DMS79 (cell line): ENCODE data around the gene LRP1.

Experiments
- DNase-seq: peaks from one replicate; lab custom pipeline; 2025; lab: John Stamatoyannopoulos, UW

The LRP1 gene

DNA sequence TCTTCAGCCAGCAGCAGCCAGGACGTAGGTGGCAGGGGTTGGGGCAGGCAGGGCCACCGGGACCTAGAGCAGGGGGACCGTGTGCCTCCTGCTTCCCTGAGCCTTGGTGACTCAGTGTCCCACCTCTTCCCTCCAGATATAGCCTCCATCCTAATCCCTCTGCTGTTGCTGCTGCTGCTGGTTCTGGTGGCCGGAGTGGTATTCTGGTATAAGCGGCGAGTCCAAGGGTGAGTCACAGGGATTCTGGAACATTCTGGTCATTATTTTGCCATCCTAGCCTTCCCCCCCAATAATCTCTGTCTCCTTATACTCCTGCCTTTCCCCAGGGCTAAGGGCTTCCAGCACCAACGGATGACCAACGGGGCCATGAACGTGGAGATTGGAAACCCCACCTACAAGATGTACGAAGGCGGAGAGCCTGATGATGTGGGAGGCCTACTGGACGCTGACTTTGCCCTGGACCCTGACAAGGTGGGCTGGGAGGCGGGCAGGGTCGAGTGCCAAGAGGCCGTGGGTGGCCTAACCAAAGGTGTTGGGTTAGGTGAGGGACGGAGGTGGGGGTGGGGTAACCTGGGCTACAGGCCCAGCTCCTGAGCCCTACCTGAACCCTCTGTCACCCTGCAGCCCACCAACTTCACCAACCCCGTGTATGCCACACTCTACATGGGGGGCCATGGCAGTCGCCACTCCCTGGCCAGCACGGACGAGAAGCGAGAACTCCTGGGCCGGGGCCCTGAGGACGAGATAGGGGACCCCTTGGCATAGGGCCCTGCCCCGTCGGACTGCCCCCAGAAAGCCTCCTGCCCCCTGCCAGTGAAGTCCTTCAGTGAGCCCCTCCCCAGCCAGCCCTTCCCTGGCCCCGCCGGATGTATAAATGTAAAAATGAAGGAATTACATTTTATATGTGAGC lies 83.8 kb downstream of the LRP1 start:
- no peak for DNase-seq

DNA sequence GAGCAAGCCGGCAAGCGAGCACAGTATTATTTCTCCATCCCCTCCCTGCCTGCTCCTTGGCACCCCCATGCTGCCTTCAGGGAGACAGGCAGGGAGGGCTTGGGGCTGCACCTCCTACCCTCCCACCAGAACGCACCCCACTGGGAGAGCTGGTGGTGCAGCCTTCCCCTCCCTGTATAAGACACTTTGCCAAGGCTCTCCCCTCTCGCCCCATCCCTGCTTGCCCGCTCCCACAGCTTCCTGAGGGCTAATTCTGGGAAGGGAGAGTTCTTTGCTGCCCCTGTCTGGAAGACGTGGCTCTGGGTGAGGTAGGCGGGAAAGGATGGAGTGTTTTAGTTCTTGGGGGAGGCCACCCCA lies 84.4 kb downstream of the LRP1 start:
- no peak for DNase-seq

DNA sequence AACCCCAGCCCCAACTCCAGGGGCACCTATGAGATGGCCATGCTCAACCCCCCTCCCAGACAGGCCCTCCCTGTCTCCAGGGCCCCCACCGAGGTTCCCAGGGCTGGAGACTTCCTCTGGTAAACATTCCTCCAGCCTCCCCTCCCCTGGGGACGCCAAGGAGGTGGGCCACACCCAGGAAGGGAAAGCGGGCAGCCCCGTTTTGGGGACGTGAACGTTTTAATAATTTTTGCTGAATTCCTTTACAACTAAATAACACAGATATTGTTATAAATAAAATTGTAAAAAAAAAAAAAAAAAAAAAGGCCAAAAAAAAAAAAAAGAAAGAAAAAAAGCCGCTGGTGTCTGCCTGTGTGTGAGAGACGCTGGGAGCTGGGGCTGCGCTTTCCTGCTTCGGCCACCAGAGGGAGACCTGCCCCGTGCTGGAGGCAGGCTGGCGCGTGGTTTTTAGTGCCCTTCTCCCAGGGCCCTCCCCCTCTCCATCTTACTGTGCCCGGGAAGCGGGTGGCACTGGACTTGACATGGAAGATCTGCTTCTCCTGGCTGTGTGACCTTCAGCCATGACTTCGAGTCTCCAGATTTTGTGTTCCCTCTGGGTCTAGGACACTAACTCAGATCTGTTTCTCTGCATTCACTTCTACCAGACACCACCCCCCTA lies 84.9 kb downstream of the LRP1 start:
- peak; percentile 23 for DNase-seq

DNA sequence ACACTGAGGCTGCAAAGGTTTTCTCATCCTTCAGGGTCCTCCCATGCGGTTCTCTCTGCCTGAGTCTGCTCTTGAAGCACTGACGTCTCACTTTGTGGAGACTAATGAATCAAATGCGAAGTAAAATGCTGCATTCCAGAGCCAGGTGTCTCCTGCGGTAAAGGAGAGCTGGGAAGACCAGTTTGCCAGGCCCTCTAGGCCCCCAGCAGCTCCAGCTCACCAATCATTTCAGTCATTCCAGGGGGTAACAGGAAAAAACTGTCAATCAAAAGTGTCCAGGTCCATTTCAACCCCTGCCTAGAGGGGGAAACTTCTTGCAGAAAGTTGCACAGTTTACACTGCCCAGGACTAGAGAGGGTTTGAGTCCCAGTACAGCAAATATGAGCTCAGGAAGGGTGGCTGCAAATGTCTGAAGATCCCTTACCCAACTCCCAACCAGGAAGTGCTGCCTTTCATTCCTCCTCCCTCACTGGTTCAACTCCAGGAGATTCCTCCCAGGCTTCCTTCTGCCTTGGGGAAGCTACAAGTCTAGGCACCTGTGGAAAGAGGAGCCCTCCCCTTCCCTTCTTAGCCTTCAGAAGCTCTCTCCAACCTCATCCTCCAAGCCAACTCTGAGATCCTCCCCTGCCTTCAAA lies 85.6 kb downstream of the LRP1 start:
- no peak for DNase-seq

DNA sequence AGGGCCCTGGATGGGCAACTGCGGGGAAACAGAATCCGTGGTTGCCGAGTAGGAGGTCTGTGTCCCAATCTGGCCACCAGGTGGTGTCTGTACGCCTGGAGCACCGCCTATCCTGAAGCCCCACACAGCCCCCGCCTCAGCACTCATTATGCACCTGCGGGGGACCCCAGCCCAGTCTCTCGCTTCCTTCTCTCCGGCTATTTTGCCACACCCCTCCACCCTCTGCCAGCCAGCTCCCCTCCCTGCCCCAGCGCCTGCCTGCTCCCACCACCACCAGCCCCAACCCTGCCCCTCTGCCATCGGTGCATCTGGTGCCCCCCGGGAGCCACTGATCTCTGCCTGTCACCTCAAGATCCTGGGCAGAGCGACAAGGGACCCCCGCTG lies 86.1 kb downstream of the LRP1 start:
- DNase-seq, result peak; percentile 14

DNA sequence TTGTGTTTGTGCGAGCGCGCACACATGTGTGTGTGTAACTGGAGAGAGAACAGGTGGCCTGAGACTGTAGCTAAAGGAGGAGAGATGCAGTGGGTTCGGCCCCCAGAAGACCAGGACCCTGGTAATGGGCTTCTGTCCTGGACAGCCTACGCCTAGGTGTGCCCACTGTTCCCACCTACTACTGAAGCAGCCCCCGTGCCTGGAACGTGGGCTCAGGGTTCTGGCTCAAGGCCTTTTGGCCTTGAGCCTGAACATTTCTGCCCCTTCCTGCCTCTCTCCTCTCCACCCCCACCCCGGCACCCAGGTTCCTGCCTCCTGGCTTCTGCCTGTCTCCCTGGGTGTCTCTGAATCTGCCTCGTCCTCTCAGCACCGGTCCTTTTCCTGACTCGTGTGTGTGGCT lies 86.8 kb downstream of the LRP1 start:
- no peak for DNase-seq

DNA sequence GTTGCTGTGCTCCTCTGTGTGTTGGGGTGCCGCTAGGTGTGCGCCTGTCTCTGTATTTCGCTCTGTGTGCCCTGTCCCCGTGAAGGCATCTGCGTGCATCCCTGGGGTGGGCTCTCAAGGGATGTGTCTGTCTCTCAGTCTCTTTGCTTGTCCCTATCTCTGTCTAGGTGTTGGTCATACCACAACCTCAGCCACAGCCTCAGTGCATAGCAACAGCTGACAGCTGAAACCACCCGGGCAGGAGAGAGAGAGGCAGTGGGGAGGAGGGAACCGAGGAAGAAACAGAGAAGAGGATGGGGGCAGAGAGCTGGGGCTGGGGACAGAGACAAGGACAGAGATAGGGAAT lies 87.4 kb downstream of the LRP1 start:
- no peak for DNase-seq

DNA sequence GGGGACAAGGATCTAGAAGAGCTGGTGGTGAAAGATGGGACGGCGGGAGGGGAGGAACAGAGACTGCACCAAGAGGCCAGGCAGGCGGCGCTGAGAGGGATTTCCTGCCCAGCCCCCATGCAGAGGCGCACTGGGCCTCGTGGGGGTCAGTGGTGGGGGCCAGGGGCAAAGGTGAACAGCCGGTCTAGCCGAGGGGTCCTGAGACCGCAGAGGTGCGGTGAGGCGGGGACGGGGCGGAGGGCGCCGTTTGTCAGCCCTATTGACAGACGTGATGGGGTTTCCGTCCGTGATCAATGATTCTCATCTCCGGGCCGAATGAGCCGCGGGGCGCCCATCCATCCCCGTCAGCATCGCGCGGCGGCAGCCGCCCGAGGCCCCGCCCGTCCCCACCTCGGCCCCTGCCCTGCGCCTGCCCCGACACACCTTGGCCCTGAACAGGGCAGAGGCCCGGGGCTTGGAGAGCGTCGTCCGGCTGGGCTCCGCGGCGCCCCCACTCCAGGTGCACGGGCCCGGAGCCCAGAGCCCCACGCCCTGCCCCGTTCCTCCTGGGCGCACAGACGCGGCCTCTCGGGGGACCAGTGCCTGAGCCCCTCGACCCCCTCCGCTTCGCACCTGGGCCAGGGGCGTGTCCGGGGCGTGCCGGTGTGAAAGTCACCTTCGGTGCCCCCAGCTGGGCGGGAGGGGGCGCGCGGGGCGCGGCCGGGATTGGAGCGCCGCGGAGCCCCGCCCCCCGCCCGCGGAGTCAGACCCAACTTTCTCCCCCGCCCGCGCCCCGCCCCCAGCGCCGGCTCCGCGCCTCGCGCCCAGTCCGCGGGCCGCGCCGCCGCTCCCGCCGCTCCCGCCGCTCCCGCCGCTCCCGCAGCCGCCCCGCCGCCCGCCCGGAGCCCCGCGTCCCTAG lies 88.0 kb downstream of the LRP1 start, which contains the start of gene NXPH4:
NXPH4 (plus strand) TSS at position 781 of the 898 bp plus-strand sequence. CDS start 176 bp downstream, outside the sequence.
- no peak for DNase-seq

DNA sequence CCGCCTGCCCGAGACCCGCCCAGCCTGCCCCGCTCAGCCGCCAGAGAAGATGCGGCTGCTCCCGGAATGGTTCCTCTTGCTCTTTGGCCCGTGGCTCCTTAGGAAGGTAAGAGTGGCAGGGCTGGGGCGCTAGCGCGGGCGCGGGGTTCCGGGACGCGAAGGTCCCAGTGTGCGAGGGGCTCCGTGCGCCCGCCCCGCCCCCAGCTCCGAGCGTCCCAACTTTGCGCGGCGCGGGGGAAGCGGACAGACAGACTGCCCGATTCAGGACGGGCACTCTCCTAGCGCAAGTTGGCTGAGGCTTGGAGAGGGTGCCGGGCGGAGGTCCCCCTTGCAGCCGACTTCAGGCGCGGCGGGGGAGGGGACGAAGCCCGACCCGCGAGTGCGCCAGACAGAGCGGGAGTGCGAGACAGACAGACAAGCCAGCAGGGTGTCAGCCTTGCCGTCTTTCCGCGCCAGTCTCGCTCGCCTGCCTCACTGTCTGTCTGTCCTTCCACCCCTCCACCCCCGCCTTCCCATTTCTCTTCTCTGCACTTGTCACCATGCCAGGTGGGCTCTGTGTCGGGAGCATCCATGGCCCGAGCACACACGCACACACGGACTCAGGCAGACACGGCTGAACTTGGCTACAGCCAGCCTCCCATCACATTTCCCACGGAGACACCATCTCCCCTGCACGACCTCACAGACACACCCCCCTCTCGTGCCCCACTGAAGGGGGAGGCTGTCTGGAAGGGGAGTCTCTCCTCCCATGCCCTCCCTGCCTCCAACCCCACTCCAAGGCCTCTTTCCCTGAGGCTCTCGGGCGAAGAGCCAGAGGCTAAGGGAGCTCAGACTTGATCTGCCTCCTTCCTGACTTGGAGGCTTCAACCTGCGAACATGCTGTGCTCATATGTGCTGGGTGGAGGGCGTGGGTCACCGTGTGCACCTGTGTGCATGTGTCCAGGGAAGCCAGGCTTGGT lies 88.9 kb downstream of the LRP1 start:
- peak; percentile 19 for DNase-seq

DNA sequence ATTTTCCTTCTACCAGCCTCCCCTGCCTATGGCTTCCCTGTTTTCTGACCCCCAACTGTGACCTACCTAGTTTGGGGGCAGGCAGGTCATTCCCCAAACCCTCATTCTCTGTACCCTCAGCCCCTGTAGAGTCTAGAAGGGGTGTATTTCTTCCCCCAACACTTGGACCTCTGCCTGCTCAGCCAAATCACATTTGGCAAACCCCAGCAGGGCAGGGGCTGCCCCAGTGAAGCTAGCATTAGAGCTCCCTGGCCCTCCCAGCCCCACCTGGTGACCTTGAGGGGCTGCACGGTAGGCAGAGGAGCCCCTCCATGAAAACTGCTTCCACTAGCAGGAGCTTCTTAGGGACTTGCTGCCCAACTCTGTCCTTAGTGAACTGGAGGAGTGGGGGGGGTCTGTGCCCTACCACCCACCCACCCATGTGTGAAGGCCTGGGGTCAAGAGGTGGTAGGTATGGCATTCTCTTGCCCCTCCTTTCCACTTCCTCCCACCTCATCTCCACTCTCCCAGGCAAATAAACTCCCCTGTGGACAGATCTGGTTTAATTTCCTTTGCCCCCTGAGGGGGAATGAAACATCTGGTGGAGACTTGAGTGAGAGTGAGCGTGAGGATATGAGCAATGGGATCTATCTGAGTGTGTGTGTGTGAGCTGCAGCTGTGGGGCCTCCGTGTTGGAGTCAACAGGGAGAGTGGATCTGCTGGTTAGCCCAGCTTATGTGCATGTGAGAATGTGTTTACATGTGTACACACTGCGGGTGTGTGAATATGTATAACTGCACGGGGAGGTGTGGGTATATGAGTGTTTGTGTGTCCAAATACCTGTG lies 90.0 kb downstream of the LRP1 start:
- no peak for DNase-seq

DNA sequence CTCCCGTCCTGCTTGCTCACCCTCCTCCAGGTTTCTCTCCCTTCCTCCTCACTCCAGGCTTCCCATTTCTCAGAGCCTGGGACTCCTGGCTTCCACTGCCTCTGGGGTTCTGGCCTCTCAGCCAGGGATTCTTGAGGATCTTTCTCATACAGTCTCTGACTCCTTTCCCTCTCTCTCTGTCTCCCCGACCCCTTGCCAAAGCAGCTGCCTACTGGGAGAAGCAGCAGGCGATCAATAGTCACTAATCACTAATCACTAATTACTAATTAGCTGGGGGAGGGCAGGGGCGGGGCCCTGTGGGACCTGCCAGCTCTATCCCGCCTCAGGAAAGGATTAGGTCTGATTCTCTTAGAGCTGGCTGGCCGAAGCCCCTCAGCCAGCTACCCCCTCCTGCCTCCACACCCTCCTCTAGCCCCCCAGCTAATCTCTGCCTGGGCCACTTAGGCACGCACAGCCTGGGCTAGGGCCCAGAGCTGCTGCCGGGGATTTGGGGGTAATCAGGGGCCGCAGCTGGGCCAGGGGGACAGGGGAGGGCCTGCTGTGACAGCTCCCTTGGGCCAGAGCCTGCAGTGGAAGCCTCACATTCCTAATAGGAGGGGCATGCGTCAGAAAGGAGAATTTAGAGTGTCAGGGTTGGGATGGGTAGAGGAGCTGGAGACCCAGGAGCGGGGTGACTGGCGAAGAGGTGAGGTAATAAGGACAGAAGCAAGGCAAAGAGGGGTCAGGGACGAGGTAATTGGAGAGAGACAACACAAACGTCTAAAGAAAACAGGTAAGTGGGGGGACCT lies 91.1 kb downstream of the LRP1 start:
- no peak for DNase-seq

DNA sequence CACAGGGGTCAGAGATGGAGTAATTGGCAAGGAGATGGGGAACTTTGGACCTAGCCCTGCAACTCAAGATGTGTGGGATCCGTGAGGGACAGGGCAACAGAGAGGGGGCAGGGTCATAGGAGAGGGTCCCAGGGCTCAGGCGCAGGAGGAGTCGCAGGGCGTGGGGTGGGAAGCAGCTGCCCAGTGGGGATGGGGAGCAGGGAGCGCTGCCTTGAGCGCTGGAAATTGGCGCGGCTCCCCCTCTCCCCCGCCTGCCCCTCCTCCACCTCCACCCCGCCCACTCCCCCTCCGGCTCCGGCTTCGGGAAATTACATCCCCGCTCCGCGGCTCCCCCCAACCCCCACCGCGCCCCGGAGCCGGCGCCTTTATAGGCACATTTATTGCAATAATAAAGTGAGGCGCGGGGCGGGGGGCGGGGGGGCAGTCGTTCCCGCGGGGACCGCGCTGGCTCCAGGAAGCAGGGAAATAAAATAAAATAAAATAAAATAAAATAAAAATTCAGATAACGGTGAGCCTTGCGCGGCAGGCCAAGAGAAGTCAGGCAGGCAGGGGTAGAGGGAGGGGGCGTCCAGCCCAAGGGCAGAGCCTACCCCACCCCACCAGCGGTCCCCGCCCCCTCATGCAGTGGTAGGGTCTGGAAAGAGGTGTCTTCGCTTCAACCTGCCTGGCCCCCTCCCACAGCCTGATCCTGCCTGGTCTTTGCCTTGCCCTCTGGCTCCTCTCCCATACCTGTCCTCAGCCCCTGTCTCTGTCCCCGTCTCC lies 91.9 kb downstream of the LRP1 start:
- no peak for DNase-seq

DNA sequence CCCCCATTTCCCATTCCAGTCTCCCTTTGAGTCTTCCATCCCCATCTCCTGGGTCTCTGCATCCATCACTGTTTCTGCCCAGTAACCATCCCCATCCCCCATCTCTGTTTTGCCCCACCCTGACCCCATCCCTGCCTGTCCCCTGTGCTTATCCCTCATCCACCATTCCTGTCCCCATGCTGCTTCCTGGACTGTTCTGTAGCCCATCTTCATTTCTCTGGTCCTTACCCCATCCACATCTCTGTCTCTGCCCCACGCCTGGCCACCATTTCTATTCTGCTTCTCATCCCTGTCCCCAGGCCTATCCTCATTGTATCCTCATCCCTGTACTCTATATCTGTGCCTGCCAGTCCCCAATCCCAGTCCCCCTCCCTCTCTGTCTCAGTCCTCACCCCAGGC lies 92.5 kb downstream of the LRP1 start:
- no peak for DNase-seq

DNA sequence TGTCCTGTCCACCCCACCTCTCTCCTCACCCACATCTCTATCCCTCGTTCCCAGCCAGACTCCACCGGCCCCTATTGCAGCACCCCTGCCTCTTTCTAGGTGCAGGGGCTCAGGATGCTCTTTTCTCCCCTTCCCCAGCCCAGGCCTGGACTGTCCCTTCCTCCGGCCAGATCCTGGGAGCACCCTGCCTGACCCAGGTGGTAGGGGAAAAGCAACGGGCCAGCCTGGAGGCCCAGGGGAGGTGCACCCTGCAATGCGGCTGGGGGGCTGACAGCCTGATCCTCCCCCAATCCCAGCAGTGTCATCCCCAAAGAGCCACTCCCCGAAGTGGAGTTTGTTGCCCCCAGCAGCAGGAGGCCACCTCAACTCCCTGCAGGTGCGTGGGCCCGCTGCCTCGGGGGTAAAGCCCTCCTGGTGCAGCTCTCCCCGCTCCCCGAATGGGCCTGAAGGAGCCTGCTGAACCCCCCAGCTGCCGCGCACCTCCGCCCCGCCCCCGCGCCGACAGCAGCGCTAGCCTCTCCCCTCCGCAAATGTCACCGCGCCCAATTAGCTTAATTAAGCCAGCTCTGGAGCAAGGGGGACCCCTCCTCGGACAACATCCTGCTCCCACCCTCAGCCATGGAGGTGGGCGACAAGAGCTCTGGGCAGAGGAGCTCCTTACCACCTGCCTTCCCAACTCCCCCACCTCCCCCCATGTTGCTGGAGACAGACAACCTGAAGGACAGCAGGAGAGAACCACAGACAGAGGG lies 93.1 kb downstream of the LRP1 start:
- DNase-seq, result no peak

DNA sequence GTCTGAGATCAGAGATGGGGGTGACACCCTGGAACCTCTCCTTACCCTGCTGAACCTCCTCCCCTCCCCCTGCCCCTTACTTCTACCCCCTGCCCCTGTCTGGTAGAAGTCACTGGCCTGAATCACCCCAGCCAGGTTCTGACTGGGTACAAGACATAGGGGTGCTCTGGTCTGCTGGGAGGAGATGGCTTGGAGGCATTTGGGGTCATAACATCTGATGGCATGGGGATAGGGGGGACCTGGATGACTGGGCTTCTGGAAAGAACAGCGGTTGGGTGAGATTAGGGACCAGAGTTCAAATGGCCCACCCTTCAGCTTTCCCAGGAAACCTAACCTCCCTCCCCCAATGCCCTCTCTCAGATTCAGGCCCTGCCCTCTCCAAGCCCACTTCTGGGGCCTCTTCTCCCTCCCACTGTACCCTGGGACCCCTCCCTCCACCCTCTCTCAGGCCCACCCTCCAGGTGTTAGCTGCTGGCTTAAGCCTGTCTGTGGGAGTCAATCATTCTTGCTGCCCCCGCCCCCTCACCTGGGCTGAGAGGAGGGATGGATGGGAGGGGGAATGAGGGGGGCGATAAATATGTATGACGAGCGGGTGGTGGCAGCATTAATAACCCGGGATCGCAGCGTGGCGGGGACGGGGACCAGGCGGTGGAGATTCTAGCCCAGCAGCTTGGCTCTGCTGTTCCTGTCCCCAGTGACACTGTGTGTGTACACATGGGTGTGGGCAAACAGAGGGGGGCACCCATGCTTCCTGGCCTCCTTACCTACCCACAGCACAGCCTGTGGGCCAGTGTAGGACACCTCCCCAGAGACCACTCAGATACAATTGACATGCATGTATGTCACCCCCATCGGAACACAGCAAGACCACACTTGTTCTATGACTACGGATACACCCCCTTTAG lies 94.3 kb downstream of the LRP1 start:
- no peak for DNase-seq
